Measurements from ENCODE around the gene XPOT.

Gene XPOT

GRCh38 chr12:64470495-64470894 is 66.3 kb downstream of the XPOT start:
- no peak for DNase-seq

GRCh38 chr12:64473176-64473575 is 69.0 kb downstream of the XPOT start:
- no peak for DNase-seq

- no peak for DNase-seq
Measured at GRCh38 chr12:64475518-64475917, 71.3 kb downstream of the XPOT start.

GRCh38 chr12:64476844-64477243 is 72.7 kb downstream of the XPOT start:
- DNase-seq = no peak

- DNase-seq = no peak
Measured at GRCh38 chr12:64478661-64479060, 74.5 kb downstream of the XPOT start.

- DNase-seq = no peak
Measured at GRCh38 chr12:64480148-64480547, 76.0 kb downstream of the XPOT start.

- DNase-seq = no peak
Measured at GRCh38 chr12:64486657-64487056, 82.5 kb downstream of the XPOT start.

GRCh38 chr12:64491718-64492117 is 87.5 kb downstream of the XPOT start:
- no peak for DNase-seq

GRCh38 chr12:64493513-64493912 is 89.3 kb downstream of the XPOT start:
- DNase-seq = no peak

GRCh38 chr12:64494998-64495729 is 91.0 kb downstream of the XPOT start:
- peak; percentile 13 for DNase-seq

GRCh38 chr12:64496839-64497400 is 92.7 kb downstream of the XPOT start:
- DNase-seq = no peak

- DNase-seq = no peak
Measured at GRCh38 chr12:64497484-64497883, 93.3 kb downstream of the XPOT start.

GRCh38 chr12:64497903-64498302 is 93.7 kb downstream of the XPOT start:
- no peak for DNase-seq

GRCh38 chr12:64500394-64500793 is 96.2 kb downstream of the XPOT start:
- DNase-seq = peak; percentile 22

Measured in NCI-H2171 (cell line).